Osteoblast (primary cell): ENCODE results near the gene PPP6R1. TPM values are rescaled to one million over a fixed set of nuclear protein-coding genes. Genes with fewer than 3 reads are reported as not detected.

ENCODE experiments used
- DNase-seq: peaks from one replicate; pipeline ENCODE4 v3.0.0; 2011; ENCODE audit warnings: low spot score, mixed read lengths; ENCODE audit not compliant: insufficient read length; ENCODE audit errors: missing footprints
- H2AFZ ChIP-seq: 2 replicates; pipeline ENCODE4 v1.6.0; 2011; ENCODE audit warnings: mild to moderate bottlenecking, low read length
- H3K27ac ChIP-seq: 2 replicates; pipeline ENCODE4 v1.5.1; 2011; ENCODE audit warnings: mild to moderate bottlenecking, low read depth, low read length, moderate library complexity
- H3K27me3 ChIP-seq: 2 replicates; pipeline ENCODE4 v1.6.0; 2012; ENCODE audit warnings: mild to moderate bottlenecking, control low read depth, inconsistent platforms, low read length, moderate library complexity; ENCODE audit not compliant: insufficient read depth
- H3K36me3 ChIP-seq: 2 replicates; pipeline ENCODE4 v1.5.1; 2011; ENCODE audit warnings: mild to moderate bottlenecking, low read length, control low read depth, moderate library complexity; ENCODE audit not compliant: insufficient read depth
- H3K4me1 ChIP-seq: 2 replicates; pipeline ENCODE4 v1.5.1; 2011; ENCODE audit warnings: mild to moderate bottlenecking, low read length, control low read depth, moderate library complexity; ENCODE audit not compliant: insufficient read depth
- H3K4me2 ChIP-seq: 2 replicates; pipeline ENCODE4 v1.6.0; 2011; ENCODE audit warnings: mild to moderate bottlenecking, low read length; ENCODE audit not compliant: insufficient read depth
- H3K4me3 ChIP-seq: fragments of 200-600 bp; sonication (generic); 3 replicates; pipeline ENCODE4 v1.5.1; 2012; ENCODE audit warnings: mild to moderate bottlenecking, low read length, inconsistent platforms; ENCODE audit not compliant: insufficient read depth
- H3K79me2 ChIP-seq: 2 replicates; pipeline ENCODE4 v1.6.0; 2012; ENCODE audit warnings: mild to moderate bottlenecking, low read length, control low read depth, inconsistent platforms; ENCODE audit not compliant: insufficient read depth
- H3K9me3 ChIP-seq: 2 replicates; pipeline ENCODE4 v1.5.1; 2011; ENCODE audit warnings: low read depth, low read length, control low read depth
- H4K20me1 ChIP-seq: 2 replicates; pipeline ENCODE4 v1.6.0; 2012; ENCODE audit warnings: mild to moderate bottlenecking, low read length, control low read depth; ENCODE audit not compliant: insufficient read depth
- CTCF ChIP-seq: IDR thresholded peaks from 2 replicates; pipeline ENCODE4 v1.5.1; 2011; ENCODE audit warnings: mild to moderate bottlenecking, low read depth, low read length, moderate library complexity; ENCODE audit errors: extremely low read depth
- total RNA-seq: library from RNA; depleted of rRNA; stranded (reverse); fragments of >200 nt; gene quantifications from 2 replicates; pipeline ENCODE4 v1.2.3, GENCODE V29; 2012

The PPP6R1 gene
- total RNA-seq, 1 donor: 32.6 TPM

- TF ChIP-seq CTCF: no peak
- Histone ChIP-seq H3K27ac (no peak overlapping the region), H3K9me3 (no peaks in the 10 kb centered on the region), H3K27me3 (no peaks in the 10 kb centered on the region), H4K20me1 (peaks cover 37% of the 10 kb centered on the region), H2AFZ (no peak overlapping the region), H3K79me2 (peaks cover 41% of the 10 kb centered on the region), H3K36me3 (peaks cover 62% of the 10 kb centered on the region), H3K4me2 (no peak overlapping the region), H3K4me3 (no peak overlapping the region), H3K4me1 (no peaks in the 10 kb centered on the region)
- peak; percentile 73 for DNase-seq
Observed at GRCh38 chr19:55244004-55244680, 14.7 kb downstream of the PPP6R1 start.

- TF ChIP-seq CTCF: no peak
- peak; percentile 72 for DNase-seq
- Histone ChIP-seq H3K27ac (no peak overlapping the region), H2AFZ (no peak overlapping the region), H3K4me2 (no peak overlapping the region), H3K27me3 (no peaks in the 10 kb centered on the region), H3K4me3 (no peak overlapping the region), H3K4me1 (no peaks in the 10 kb centered on the region), H4K20me1 (peaks cover 21% of the 10 kb centered on the region), H3K9me3 (no peaks in the 10 kb centered on the region), H3K79me2 (peaks cover 25% of the 10 kb centered on the region), H3K36me3 (peaks cover 74% of the 10 kb centered on the region)
Observed at GRCh38 chr19:55242517-55242916, 16.3 kb downstream of the PPP6R1 start.

GRCh38 chr19:55241935-55242464 is 16.8 kb downstream of the PPP6R1 start:
- Histone ChIP-seq H2AFZ (no peak overlapping the region), H3K79me2 (peaks cover 19% of the 10 kb centered on the region), H3K4me2 (no peak overlapping the region), H3K27ac (no peak overlapping the region), H3K36me3 (peaks cover 79% of the 10 kb centered on the region), H3K4me3 (no peak overlapping the region), H3K9me3 (no peaks in the 10 kb centered on the region), H3K27me3 (no peaks in the 10 kb centered on the region), H3K4me1 (no peaks in the 10 kb centered on the region), H4K20me1 (peaks cover 16% of the 10 kb centered on the region)
- no peak for TF ChIP-seq CTCF
- DNase-seq: peak; percentile 45

- TF ChIP-seq CTCF: no peak
- no peak overlapping the region for H3K4me2 ChIP-seq
- H4K20me1 ChIP-seq: peaks cover 10% of the 10 kb centered on the region
- no peaks in the 10 kb centered on the region for H3K9me3 ChIP-seq
- no peak overlapping the region for H3K27ac ChIP-seq
- peaks cover 13% of the 10 kb centered on the region for H3K79me2 ChIP-seq
- H3K4me3 ChIP-seq: no peak overlapping the region
- no peaks in the 10 kb centered on the region for H3K27me3 ChIP-seq
- H3K4me1 ChIP-seq: no peaks in the 10 kb centered on the region
- peaks cover 79% of the 10 kb centered on the region for H3K36me3 ChIP-seq
- peak; percentile 65 for DNase-seq
- H2AFZ ChIP-seq: no peak overlapping the region
Observed at GRCh38 chr19:55241143-55241934, 17.5 kb downstream of the PPP6R1 start.
